SK-N-DZ (cell line): ENCODE measurements around the gene FLT1. TPM values are rescaled to one million over a fixed set of nuclear protein-coding genes. Genes with fewer than 3 reads are reported as not detected.

Source experiments
- DNase-seq: peaks from one replicate; pipeline ENCODE4 v3.0.0-alpha.2; 2015; ENCODE audit warnings: low spot score
- polyA plus RNA-seq, 2 experiments: library from polyadenylated mRNA; depleted of rRNA; stranded (reverse); fragments of >200 nt; gene quantifications; 2 replicates each; pipeline ENCODE4 v1.2.3, GENCODE V29; 2014

Gene FLT1, protein sequence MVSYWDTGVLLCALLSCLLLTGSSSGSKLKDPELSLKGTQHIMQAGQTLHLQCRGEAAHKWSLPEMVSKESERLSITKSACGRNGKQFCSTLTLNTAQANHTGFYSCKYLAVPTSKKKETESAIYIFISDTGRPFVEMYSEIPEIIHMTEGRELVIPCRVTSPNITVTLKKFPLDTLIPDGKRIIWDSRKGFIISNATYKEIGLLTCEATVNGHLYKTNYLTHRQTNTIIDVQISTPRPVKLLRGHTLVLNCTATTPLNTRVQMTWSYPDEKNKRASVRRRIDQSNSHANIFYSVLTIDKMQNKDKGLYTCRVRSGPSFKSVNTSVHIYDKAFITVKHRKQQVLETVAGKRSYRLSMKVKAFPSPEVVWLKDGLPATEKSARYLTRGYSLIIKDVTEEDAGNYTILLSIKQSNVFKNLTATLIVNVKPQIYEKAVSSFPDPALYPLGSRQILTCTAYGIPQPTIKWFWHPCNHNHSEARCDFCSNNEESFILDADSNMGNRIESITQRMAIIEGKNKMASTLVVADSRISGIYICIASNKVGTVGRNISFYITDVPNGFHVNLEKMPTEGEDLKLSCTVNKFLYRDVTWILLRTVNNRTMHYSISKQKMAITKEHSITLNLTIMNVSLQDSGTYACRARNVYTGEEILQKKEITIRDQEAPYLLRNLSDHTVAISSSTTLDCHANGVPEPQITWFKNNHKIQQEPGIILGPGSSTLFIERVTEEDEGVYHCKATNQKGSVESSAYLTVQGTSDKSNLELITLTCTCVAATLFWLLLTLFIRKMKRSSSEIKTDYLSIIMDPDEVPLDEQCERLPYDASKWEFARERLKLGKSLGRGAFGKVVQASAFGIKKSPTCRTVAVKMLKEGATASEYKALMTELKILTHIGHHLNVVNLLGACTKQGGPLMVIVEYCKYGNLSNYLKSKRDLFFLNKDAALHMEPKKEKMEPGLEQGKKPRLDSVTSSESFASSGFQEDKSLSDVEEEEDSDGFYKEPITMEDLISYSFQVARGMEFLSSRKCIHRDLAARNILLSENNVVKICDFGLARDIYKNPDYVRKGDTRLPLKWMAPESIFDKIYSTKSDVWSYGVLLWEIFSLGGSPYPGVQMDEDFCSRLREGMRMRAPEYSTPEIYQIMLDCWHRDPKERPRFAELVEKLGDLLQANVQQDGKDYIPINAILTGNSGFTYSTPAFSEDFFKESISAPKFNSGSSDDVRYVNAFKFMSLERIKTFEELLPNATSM (N-terminal part only)
- not detected in 2 replicates for polyA plus RNA-seq (2014; cell fraction: cytosol; rRNA removed)
- polyA plus RNA-seq (2014; cell fraction: nucleus; rRNA removed), result not detected in 2 replicates

DNA sequence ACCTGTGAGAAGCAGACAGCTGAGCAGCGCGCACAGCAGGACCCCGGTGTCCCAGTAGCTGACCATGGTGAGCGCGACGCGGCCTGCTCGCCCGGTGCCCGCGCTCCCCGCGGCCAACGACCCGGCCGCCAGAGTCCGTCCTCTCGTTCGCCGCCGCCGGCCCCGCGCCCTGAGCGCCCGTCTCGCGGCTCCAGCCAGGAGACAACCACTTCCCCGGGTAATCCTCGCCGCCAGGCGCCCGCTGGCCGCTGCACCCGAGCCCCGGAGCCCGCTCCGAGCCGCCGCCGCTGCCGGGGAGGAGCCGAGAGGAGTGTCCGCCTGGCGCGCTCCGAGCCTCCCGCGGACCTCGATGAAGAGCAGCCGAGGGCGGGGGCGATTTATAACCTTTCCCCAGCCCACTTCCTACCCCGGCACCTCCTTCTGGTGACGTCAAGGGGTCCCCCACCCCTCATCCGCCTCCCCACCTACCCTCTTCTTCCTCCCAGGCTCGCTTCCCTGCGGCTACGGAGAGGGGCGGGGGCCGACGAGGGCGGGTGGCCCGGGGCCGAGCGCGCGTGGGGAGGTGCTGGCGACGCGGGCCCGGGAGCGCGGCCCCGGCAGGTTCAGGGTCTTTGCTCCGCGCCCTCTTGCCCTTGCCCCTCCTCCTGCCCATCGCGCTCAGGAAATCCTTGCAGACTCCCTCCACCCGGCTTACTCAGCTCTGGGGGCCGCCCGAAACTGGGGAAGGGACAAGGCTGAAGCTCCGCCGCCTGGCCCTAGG, at the start of gene FLT1:
Gene FLT1, minus strand, starts transcription at position 351 of the 760 bp plus-strand sequence. Its CDS starts 285 bp downstream, at position 66.
- DNase-seq, result no peak

GRCh38 chr13:28544026-28544425, 49.1 kb upstream of the FLT1 start:
- no peak for DNase-seq

DNA sequence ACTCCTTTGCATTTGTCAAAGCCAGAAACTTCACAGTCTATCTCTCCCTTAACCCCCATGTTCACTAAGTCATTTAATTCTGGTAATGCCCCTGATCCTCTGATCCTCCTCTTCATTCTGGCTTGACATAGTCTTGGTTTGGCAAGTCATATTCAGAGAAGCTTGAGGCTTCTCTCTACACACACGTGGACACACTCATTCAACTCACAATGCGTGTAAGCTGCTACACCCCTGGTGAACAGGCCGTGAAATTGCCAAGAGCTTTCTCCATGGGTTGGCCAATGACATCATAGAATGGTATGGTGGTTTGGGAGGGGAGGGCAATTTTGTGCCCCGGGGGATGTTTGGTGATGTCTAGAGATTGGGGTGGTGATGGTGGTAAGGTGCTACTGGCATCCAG, 47.9 kb upstream of the FLT1 start:
- no peak for DNase-seq

DNA sequence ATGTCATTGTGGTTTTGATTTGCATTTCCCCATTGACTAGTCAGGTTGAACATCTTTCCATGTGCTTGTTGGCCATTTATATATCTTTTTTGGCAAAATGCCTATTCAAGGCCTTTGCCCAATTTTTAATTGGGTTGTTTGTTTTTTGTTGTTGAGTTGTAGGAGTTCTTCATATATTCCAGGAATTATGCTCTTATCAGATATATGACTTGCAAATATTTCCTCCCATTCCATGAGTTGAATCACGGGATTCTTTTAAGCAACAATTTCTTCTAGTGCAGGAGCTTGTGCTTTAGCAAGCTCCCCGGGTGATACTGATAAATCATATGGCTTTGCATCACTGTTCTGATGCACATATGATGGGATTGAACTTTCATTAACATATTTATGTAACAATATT, 47.0 kb upstream of the FLT1 start:
- DNase-seq, result no peak

DNA sequence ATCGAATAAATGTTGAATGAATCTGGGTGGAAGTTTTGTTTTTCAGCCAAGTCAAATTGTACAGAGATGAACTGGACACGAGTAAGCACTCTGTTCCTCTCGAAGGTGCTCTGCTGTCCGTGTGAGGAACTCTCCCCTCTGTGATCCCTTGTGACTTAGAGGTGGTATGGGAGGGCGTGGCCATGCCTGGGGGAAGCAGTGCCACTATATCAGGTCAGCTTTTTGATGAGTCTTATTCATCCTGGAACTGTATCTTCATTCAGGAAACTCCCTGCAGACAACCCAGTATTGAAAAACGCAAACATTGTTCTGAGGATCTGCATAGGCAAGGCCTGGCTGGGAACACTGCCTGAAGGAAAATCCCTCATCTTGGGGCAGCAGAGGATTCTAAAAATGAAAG, 45.7 kb upstream of the FLT1 start:
- DNase-seq, result no peak

DNA sequence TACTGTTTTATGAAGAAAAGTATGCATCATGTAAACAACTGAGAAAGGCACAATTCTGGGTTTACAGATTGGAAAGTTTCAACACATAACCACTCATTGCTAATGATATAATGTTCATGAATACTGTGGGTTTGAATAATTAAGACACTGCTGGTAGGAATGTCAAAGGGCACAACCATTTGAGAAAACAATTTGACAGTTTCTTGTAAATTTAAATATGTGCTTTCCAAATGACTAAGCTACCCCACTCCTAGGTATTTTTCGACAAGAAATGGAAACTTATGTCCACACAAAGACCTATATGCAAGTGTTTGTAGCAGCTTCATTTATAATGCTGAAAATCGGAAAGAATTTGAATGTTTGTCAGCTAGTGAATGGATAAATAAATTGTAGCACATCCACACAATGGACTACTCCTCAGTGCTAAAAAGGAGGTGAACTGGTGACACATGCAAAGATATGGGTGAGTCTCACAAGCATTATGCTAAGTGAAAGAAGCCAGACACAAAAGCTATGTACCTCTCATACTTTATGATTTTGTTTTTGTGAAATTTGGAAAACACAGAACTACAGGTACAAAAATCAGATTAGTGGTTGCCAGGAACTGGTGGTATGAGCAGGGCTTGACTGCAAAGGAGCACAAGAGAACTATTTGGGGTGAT, 44.8 kb upstream of the FLT1 start:
- DNase-seq, result no peak

DNA sequence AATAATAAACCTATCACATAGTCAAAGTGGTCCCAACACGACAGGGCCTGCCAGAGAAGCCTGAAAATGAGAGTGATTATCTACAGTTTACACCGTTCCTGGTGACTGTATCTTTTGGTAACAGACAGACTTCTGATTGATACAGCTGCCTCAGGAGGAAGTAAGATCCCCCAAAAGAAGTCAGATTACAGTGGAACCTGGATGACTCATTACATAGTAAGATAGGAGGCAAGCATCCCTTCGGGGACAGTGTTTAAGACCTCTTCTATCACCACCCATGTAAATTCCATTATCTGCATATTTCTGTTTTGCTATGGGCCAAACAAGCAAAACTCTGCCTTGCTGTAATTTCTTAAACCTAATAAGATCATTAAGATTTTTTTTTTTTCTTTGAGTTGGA, 44.0 kb upstream of the FLT1 start:
- DNase-seq, result no peak

- DNase-seq, result no peak
Observed at GRCh38 chr13:28537171-28537570, 42.2 kb upstream of the FLT1 start.

DNA sequence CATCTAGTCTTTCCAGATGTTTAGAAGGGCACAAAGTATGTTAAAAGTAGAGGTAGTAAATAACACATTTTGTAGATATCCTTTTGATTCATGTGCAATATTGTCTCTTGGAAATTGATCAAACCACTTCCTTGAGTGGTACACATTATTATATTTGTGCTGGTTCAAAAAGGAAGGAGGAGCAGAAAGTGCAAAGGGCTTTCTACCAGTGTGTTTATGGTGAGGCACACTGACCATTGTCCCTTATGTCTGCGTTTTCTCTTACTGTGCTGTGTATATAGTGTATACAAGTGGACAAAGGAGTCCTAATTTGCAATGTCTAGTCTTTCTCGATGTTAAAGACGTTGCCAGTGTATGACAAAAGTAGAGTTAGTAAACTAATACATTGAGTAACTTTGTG, 41.4 kb upstream of the FLT1 start:
- no peak for DNase-seq

- DNase-seq, result no peak
Observed at GRCh38 chr13:28535734-28536133, 40.8 kb upstream of the FLT1 start.

DNA sequence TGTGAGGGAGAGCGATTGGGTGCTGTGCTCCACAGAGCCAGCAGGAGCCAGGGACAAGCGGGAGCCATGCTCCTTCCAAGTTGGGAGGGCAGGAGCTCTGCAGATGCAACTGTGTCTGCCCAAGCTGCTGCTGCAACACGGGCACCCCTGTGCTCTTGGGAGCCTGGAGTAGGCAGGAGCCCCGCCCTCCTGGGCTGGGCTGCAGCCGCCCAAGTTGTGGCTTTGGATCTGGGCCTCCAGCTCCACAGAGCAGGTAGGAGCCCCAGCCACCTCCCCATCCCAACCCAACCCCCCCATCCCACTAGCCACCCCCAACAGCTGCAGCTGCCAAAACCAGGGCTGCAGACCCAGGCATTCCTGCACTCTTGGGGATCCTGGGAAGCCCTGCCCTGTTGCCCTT, 39.9 kb upstream of the FLT1 start:
- DNase-seq, result no peak

DNA sequence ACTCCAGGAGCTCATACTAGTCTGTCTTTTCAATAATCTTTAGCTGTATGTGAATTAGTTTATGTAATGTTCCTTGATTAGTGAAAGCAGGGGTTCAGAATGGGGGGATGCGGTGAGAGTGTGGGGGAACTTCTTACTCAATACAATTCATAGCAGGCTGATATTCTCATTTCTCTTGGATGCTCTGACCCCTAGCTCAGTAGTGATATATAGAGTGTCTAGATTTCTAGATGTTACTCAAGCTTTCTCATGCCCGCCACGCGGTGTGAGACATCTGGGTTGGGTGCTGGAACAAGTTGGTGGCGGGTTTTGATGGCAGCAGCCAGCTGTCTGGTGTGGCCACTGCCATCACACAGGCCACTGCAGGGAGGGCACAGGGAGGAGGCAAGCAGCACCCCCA, 39.3 kb upstream of the FLT1 start:
- no peak for DNase-seq

- no peak for DNase-seq
Observed at GRCh38 chr13:28533441-28534166, 38.7 kb upstream of the FLT1 start.

DNA sequence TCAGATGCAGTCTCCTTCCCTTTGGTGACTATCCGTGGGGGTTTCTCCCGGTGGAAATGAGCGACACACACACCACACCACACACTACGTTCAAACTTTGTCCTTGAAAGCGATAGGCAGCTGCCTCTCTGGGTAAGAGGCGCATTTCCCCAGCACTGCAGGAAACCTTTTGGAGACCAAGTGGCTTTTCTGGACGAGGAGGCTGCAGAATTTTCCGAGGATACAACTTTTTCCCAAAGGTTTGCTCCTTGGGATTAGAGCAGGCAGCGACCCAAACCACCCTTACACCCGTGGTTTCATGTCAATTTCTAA, 38.2 kb upstream of the FLT1 start:
- DNase-seq, result no peak

DNA sequence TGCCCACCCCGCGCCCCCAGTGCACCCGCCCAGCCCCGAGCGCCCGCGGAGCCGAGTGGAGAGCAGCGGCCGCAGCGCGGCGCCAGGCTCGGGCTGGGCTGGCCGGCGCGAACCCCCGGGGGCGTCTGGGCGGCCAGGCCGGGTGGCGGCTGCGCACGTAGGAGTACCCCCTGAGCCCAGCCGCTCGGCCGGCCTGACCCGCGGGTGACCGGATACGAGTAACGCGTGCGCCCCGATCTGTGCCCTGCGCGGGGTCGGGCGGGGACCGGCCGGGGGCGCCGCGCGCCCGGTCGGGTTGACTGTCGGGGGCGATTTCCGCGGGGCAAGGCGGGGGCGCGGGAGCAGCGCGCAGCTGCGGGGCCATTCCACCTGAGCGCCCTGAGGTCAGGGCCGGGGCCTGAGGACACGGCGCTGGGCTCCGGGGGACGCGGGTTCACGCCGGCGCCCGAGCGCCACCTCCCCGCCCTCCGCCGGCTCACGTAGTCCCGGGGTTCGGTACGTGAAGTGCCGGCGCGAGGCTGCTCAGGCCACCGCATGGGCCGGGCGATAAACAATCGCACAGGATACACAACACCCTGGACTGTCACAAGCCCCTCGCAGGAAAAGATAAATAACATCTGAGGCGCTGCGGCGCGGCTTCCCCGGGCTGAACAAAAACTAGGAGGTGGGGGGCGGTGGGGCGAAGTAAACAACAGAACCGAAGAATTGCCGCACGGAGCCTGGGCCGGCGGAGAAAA, 37.6 kb upstream of the FLT1 start:
- no peak for DNase-seq

DNA sequence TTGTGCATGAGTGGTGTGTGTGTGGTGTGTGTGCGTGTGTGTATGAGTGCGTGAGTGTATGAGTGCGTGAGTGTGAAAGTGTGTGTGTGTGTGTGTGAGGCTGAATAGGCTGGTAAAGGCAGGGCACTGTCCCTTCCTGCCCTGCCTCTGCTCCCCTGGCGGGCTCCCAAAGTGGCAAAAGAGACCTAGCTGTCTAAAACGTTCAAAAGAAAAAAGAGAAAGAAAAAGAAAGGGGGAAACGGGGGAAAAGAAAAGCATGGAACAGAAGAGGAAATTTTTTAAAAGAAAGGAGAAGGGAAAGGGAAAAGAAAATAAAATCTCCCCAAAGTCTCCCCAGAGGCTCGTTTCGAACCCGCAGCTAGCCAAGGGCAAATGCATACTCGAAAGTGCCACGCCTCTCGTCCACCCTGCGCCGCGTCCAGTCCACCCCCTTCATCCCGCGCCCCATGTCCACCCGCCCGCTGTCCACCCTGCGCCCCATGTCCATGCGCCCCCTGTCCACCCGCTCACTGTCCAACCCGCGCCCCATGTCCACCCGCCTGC, 37.0 kb upstream of the FLT1 start:
- no peak for DNase-seq

GRCh38 chr13:28531077-28531844, 36.3 kb upstream of the FLT1 start:
- DNase-seq, result no peak

GRCh38 chr13:28530729-28531076, 35.8 kb upstream of the FLT1 start:
- no peak for DNase-seq
